T-helper 17 cell (primary cell): Measurements from ENCODE around the gene PPP1R37. TPM values are rescaled to one million over a fixed set of nuclear protein-coding genes. Genes with fewer than 3 reads are reported as not detected.

Source experiments
- ATAC-seq: fragments of 150-1000 bp; cut with Tn5 transposase; 2 replicates; pipeline ENCODE4 v1.10.0; 2021; ENCODE audit warnings: mild to moderate bottlenecking, moderate library complexity
- DNase-seq, 3 donors: peaks; one replicate each; pipeline versions ENCODE4 v3.0.0 to v3.0.0-alpha.2; 2020 to 2021
- H3K9me3 ChIP-seq: one replicate; pipeline ENCODE4 v1.7.0; 2013; ENCODE audit warnings: low read length, mild to moderate bottlenecking; ENCODE audit not compliant: control insufficient read depth, poor library complexity, severe bottlenecking
- H3K27ac Mint-ChIP-seq: one replicate; pipeline ENCODE4 v1.8.0; 2022; ENCODE audit warnings: mild to moderate bottlenecking, moderate library complexity, mixed read lengths
- H3K27me3 Mint-ChIP-seq: one replicate; pipeline ENCODE4 v1.8.0; 2022; ENCODE audit warnings: mixed read lengths
- H3K36me3 Mint-ChIP-seq: one replicate; pipeline ENCODE4 v1.8.0; 2022; ENCODE audit warnings: low read depth, mixed read lengths
- H3K4me1 Mint-ChIP-seq: one replicate; pipeline ENCODE4 v1.8.0; 2022; ENCODE audit warnings: mild to moderate bottlenecking, mixed read lengths
- H3K4me3 Mint-ChIP-seq: one replicate; pipeline ENCODE4 v1.8.0; 2022; ENCODE audit warnings: mild to moderate bottlenecking, moderate library complexity, mixed read lengths
- total RNA-seq, 4 donors: library from RNA in 2 of 4; stranded (reverse) in 2 of 4; gene quantifications; one replicate each; pipeline ENCODE4 v1.2.3 and lab custom pipeline; 2022 to 2026

The PPP1R37 gene
- total RNA-seq, 2 donors from 2014 or later, result 15.2 to 20.9 TPM

- Mint-ChIP-seq H3K27ac (peak overlapping the region; percentile 8), H3K4me1 (peaks cover 12% of the 10 kb centered on the region), H3K36me3 (peaks cover 3% of the 10 kb centered on the region), H3K27me3 (no peaks in the 10 kb centered on the region), H3K4me3 (no peak overlapping the region)
- ATAC-seq, result no peak
- no peaks in the 10 kb centered on the region for H3K9me3 ChIP-seq
- DNase-seq, result no peak
These were observed 51.7 kb downstream of the PPP1R37 start for GRCh38 chr19:45144431-45145269.

- peaks cover 12% of the 10 kb centered on the region for H3K4me1 Mint-ChIP-seq
- H3K4me3 Mint-ChIP-seq, result no peak overlapping the region
- no peak overlapping the region for H3K27ac Mint-ChIP-seq
- no peaks in the 10 kb centered on the region for H3K9me3 ChIP-seq
- DNase-seq, result no peak
- ATAC-seq, result no peak
- H3K36me3 Mint-ChIP-seq, result peaks cover 3% of the 10 kb centered on the region
- H3K27me3 Mint-ChIP-seq, result no peaks in the 10 kb centered on the region
These were observed 52.6 kb downstream of the PPP1R37 start for GRCh38 chr19:45145270-45146189.

- peaks cover 12% of the 10 kb centered on the region for H3K4me1 Mint-ChIP-seq
- H3K36me3 Mint-ChIP-seq, result peaks cover 3% of the 10 kb centered on the region
- H3K27me3 Mint-ChIP-seq, result no peaks in the 10 kb centered on the region
- DNase-seq (no peak), ATAC-seq (no peak)
- no peak overlapping the region for H3K4me3 Mint-ChIP-seq
- no peaks in the 10 kb centered on the region for H3K9me3 ChIP-seq
- no peak overlapping the region for H3K27ac Mint-ChIP-seq
These were observed 53.3 kb downstream of the PPP1R37 start for GRCh38 chr19:45146251-45146650.

- H3K27me3 Mint-ChIP-seq, result no peaks in the 10 kb centered on the region
- no peaks in the 10 kb centered on the region for H3K9me3 ChIP-seq
- peaks cover 12% of the 10 kb centered on the region for H3K4me1 Mint-ChIP-seq
- H3K27ac Mint-ChIP-seq, result no peak overlapping the region
- H3K4me3 Mint-ChIP-seq, result no peak overlapping the region
- peaks cover 3% of the 10 kb centered on the region for H3K36me3 Mint-ChIP-seq
- ATAC-seq (no peak), DNase-seq (no peak)
These were observed 53.8 kb downstream of the PPP1R37 start for GRCh38 chr19:45146741-45147205.

- no peaks in the 10 kb centered on the region for H3K27me3 Mint-ChIP-seq
- H3K9me3 ChIP-seq, result no peaks in the 10 kb centered on the region
- H3K4me1 Mint-ChIP-seq, result peaks cover 14% of the 10 kb centered on the region
- no peak overlapping the region for H3K4me3 Mint-ChIP-seq
- ATAC-seq, result no peak
- DNase-seq, result no peak
- peak overlapping the region; percentile 51 for H3K27ac Mint-ChIP-seq
- H3K36me3 Mint-ChIP-seq, result peaks cover under 1% of the 10 kb centered on the region
These were observed 55.1 kb downstream of the PPP1R37 start for GRCh38 chr19:45147835-45148676.

- H3K27me3 Mint-ChIP-seq, result no peaks in the 10 kb centered on the region
- ATAC-seq (no peak), DNase-seq (no peak)
- no peak overlapping the region for H3K4me3 Mint-ChIP-seq
- H3K27ac Mint-ChIP-seq, result peak overlapping the region; percentile 51
- H3K9me3 ChIP-seq, result no peaks in the 10 kb centered on the region
- H3K4me1 Mint-ChIP-seq, result peaks cover 18% of the 10 kb centered on the region
- H3K36me3 Mint-ChIP-seq, result no peaks in the 10 kb centered on the region
These were observed 56.1 kb downstream of the PPP1R37 start for GRCh38 chr19:45149129-45149528.

- peaks cover 21% of the 10 kb centered on the region for H3K4me1 Mint-ChIP-seq
- H3K27ac Mint-ChIP-seq, result peak overlapping the region; percentile 51
- H3K4me3 Mint-ChIP-seq, result no peak overlapping the region
- no peaks in the 10 kb centered on the region for H3K36me3 Mint-ChIP-seq
- no peak for DNase-seq
- no peaks in the 10 kb centered on the region for H3K27me3 Mint-ChIP-seq
- no peak for ATAC-seq
- no peaks in the 10 kb centered on the region for H3K9me3 ChIP-seq
These were observed 57.2 kb downstream of the PPP1R37 start for GRCh38 chr19:45150180-45150579.

GRCh38 chr19:45150751-45151281 is 57.8 kb downstream of the PPP1R37 start:
- ATAC-seq, result no peak
- no peak for DNase-seq
- H3K27ac Mint-ChIP-seq, result no peak overlapping the region

GRCh38 chr19:45151320-45151719 is 58.3 kb downstream of the PPP1R37 start:
- no peaks in the 10 kb centered on the region for H3K36me3 Mint-ChIP-seq

More at GRCh38 chr19:45150751-45151281, 57.8 kb downstream of the PPP1R37 start:
- Mint-ChIP-seq H3K4me1 (peaks cover 23% of the 10 kb centered on the region), H3K4me3 (peak overlapping the region; percentile 63), H3K36me3 (no peaks in the 10 kb centered on the region), H3K27me3 (no peaks in the 10 kb centered on the region)
- H3K9me3 ChIP-seq, result no peaks in the 10 kb centered on the region

GRCh38 chr19:45151821-45152503 is 59.0 kb downstream of the PPP1R37 start:
- ATAC-seq, result no peak
- Mint-ChIP-seq H3K36me3 (no peaks in the 10 kb centered on the region), H3K27me3 (no peaks in the 10 kb centered on the region), H3K27ac (no peak overlapping the region), H3K4me3 (peak overlapping the region; percentile 63), H3K4me1 (peaks cover 23% of the 10 kb centered on the region)
- no peaks in the 10 kb centered on the region for H3K9me3 ChIP-seq
- DNase-seq, result no peak

More at GRCh38 chr19:45151320-45151719, 58.3 kb downstream of the PPP1R37 start:
- H3K9me3 ChIP-seq, result no peaks in the 10 kb centered on the region
- Mint-ChIP-seq H3K4me3 (peak overlapping the region; percentile 63), H3K27me3 (no peaks in the 10 kb centered on the region), H3K27ac (no peak overlapping the region), H3K4me1 (peaks cover 23% of the 10 kb centered on the region)
- DNase-seq (no peak), ATAC-seq (no peak)

GRCh38 chr19:45152504-45153338 is 59.7 kb downstream of the PPP1R37 start:
- no peaks in the 10 kb centered on the region for H3K27me3 Mint-ChIP-seq
- H3K4me1 Mint-ChIP-seq, result peaks cover 23% of the 10 kb centered on the region
- peak overlapping the region; percentile 86 for H3K4me3 Mint-ChIP-seq
- ATAC-seq (peak; percentile 71), DNase-seq (peak in 2 of 3 donors; percentile 20 to 22)
- H3K27ac Mint-ChIP-seq, result no peak overlapping the region
- H3K9me3 ChIP-seq, result no peaks in the 10 kb centered on the region
- no peaks in the 10 kb centered on the region for H3K36me3 Mint-ChIP-seq
